ENCODE data around the gene HSPB1.
A peak's percentile ranks its signal among the peaks of the same experiment; 100 is the strongest.
"Not testable (repeated sequence)": the region's sequence is repeated elsewhere in the genome, so short reads cannot be mapped to it uniquely, and the experiment has no call there.

HSPB1 gene

DNA sequence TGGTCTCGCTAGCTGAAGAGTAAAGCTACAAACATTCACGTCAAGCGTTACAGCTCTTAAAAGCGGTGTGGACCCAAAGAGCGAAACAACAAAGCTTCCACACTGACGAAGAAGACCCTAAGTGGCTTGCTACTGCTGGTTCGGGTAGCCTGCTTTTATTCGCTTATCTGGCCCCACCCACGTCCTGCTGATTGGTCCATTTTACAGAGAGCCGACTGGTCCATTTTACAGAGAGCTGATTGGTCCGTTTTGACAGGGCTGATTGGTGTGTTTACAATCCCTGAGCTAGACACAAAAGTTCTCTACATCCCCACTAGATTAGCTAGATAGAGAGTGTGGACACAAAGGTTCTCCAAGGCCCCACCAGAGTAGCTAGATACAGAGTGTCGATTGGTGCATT, 6.4 kb downstream of the HSPB1 start:
- DNase-seq (ENCODE audit: low spot score) = not testable (repeated sequence)

GRCh38 chr7:76309341-76310101, 7.0 kb downstream of the HSPB1 start:
- DNase-seq (ENCODE audit: low spot score) = not testable (repeated sequence)

- DNase-seq (ENCODE audit: low spot score) = no peak
Measured at GRCh38 chr7:76310102-76310957, 7.9 kb downstream of the HSPB1 start.

- DNase-seq (ENCODE audit: low spot score) = not testable (repeated sequence)
Measured at GRCh38 chr7:76311838-76312237, 9.4 kb downstream of the HSPB1 start.

GRCh38 chr7:76314042-76314721, 11.7 kb downstream of the HSPB1 start:
- DNase-seq (ENCODE audit: low spot score) = peak; percentile 93

GRCh38 chr7:76314740-76315139, 12.3 kb downstream of the HSPB1 start:
- DNase-seq (ENCODE audit: low spot score) = not testable (repeated sequence)

DNA sequence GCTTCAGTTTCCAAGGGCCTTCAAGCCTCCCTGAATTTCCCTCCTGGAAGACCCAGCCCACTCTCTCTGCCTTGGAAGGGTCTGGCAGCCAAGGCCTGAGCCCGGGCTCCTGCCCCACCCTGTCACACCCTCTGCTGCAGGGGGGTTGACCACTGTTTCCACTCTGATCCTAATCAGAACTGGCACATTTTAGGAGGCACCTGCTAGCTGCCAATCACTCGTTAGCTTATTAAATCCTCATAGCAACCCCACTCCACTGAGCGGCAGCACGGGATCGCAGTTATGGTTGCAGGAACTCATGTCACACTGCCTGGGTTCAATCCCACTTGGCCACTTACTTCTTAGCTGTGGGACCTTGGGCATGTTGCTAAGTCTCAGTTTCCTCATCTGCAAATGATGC, 12.9 kb downstream of the HSPB1 start:
- DNase-seq (ENCODE audit: low spot score) = no peak

- DNase-seq (ENCODE audit: low spot score) = no peak
Measured at GRCh38 chr7:76316984-76317781, 14.7 kb downstream of the HSPB1 start.

- peak; percentile 99 for DNase-seq (ENCODE audit: low spot score)
Measured at GRCh38 chr7:76317782-76318487, 15.5 kb downstream of the HSPB1 start.

- DNase-seq (ENCODE audit: low spot score) = peak; percentile 78
Measured at GRCh38 chr7:76318488-76319353, 16.2 kb downstream of the HSPB1 start.

GRCh38 chr7:76325092-76325491, 22.6 kb downstream of the HSPB1 start:
- DNase-seq (ENCODE audit: low spot score) = no peak

DNA sequence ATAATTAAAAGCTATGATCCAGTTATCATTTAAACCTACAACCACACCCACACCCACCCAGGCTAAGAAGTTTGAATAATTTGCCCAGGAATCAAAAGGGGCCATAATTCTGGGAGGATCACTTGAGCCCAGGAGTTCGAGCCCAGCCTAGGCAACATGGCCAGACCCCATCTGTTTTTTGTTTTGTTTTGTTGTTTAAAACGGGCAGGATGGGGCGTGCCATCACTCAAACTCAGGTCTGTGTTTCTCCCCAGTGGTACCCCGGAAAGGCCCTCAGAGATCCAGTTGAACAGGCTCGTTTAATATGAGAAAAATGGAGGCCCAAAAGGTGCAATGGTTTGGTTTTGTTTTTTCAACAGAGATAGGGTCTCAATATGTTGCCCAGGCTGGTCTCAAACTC, 23.3 kb downstream of the HSPB1 start:
- DNase-seq (ENCODE audit: low spot score) = no peak

DNA sequence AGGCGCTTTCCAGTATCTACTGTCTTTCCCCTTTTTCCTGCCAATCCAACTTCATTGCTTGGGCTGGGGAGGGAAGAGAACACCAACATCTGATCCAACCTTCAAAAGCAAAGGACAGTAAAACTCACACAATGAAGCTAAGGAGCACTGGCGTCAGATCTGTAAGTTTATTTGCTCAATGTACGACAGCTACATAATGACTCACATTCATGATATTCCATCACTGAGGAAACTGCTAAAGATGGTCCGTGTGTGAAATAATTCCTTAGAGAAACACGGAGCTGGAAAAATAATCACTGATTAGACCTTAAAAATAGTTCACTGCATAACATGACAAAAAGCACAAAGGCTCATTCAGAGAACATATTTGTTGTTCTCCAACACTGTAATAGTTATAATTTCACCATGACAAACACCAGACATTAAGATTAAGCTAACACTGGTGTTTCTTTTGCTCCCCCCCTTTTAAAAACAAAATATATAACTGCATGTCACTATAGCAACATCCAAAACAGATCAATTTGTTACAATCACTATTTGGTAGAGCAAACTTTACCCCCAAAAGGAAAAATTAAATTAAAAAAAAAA, 24.3 kb downstream of the HSPB1 start:
- no peak for DNase-seq (ENCODE audit: low spot score)

DNA sequence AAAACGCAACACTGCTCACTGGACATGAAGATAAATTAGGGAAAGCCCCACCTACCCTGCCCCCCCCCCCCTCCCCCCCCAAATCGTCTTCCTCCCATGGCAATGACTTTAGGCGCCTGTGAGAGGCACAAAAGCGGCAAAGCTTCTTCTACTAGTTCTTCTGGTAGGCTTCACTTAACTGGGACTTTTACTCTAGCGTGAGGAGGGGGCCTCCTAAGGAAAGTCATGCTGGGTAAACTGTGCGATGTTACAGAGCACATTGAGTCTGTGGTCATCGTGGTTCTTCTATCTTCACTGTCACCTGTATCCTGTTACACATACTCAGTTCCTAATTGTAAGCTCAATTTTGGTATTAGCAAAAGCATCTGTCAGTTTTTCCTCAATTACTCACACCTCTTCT, 25.1 kb downstream of the HSPB1 start:
- no peak for DNase-seq (ENCODE audit: low spot score)

DNA sequence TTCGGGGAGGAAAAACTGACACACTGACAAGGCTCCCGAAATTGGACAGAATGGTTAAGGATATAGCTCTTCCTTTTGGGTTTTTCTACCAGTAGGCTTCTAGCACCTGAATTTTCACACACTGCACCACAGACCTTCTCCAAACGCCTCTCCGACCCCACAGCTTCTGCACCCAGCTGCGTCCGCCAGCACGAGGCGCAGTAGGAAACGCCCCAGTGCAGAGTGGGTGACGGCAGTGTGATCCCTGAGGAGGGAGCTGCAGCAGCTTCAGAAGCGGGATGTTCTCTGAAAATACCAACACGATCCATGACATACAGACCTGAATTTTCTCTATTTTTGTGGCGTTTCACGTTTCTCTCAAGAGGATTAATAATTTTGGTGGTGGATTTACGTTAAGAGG, 25.9 kb downstream of the HSPB1 start:
- no peak for DNase-seq (ENCODE audit: low spot score)

- no peak for DNase-seq (ENCODE audit: low spot score)
Measured at GRCh38 chr7:76329479-76329878, 27.0 kb downstream of the HSPB1 start.

- DNase-seq (ENCODE audit: low spot score) = no peak
Measured at GRCh38 chr7:76330261-76330660, 27.8 kb downstream of the HSPB1 start.

- DNase-seq (ENCODE audit: low spot score) = no peak
Measured at GRCh38 chr7:76330673-76331072, 28.2 kb downstream of the HSPB1 start.

GRCh38 chr7:76332078-76332477, 29.6 kb downstream of the HSPB1 start:
- no peak for DNase-seq (ENCODE audit: low spot score)

Data from germinal center (tissue), 1 donor.